GM12875 (cell line): Measurements from ENCODE around the gene GIGYF2.

Experiments
- H3K4me3 ChIP-seq: one replicate; pipeline ENCODE4 v1.5.1; 2011; ENCODE audit warnings: low read depth, low read length, control low read depth
- CTCF ChIP-seq: IDR thresholded peaks from 2 replicates; pipeline ENCODE4 v1.5.1; 2011; ENCODE audit warnings: low read depth, mild to moderate bottlenecking, control low read depth, inconsistent platforms, low read length, moderate library complexity, borderline replicate concordance; ENCODE audit not compliant: insufficient read depth

GIGYF2 gene

GRCh38 chr2:232772531-232772930, 75.4 kb downstream of the GIGYF2 start:
- TF ChIP-seq CTCF, result no peak
- no peak overlapping the region for H3K4me3 ChIP-seq

DNA sequence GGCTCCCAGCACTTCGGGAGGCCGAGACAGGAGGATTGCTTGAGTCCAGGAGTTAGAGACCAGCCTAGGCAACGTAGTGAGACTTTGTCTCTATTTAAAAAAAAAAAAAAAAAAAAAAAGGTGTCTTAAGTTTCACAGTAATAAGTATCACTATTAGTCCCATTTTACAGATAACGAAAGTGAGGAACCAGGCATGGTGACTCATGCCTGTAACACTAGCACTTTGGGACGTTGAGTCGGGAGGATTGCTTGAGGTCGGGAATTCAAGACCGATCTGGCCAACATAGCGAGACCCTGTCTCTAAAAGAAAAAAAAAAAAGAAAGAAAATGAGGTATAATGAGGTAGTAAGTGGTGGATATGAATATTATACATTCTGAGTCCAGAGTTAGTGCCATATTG, 76.7 kb downstream of the GIGYF2 start:
- TF ChIP-seq CTCF, result no peak

DNA sequence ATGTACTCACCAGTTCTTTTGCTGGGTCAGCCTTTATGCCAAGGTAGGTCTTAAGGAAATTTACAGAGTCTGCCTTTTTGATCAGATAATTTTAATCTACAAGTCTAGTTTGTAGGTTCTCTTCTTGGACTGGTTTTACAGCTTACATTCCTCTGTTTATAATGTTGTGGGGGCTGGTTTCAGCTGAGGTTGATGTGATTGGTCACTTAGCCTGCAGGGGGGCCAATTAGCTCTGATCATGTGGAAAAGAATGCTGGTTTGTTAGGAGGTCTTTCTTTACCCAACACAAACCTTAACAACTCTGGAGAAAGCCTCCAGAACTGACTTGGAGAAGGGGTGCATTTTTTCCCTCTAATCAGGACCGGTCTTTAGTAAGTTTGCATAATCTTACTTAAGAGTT, 79.3 kb downstream of the GIGYF2 start, which contains the start of gene KCNJ13:
KCNJ13 (minus strand) TSS at position 131 of the 400 bp plus-strand sequence. CDS start 5,203 bp downstream, outside the sequence.
- TF ChIP-seq CTCF, result no peak
- no peak within 1 kb of the TSS for H3K4me3 ChIP-seq

More for the DNA sequence above, 76.7 kb downstream of the GIGYF2 start:
- H3K4me3 ChIP-seq, result no peak overlapping the region

DNA sequence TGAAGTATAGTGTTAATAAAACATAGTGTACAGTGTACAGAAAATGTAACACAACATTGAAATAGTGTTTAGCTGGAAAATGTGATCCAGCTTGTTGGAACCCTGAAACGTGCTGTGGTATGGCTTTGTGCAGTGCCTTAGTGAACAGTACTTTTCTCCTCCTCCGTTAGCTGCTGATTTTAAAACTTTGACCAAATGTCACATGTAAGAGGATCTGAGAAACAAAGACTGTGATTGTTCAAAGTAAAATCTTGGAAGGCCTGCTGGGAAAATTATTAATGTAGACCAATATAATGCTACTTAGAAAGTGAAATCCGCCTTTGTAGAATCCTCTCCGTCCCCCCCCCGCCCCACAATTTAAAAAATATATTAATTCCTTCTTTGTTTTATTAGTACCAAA, 80.1 kb downstream of the GIGYF2 start:
- no peak for TF ChIP-seq CTCF
- no peak overlapping the region for H3K4me3 ChIP-seq

- H3K4me3 ChIP-seq, result no peak overlapping the region
- TF ChIP-seq CTCF, result no peak
Measured at GRCh38 chr2:232779465-232779864, 82.3 kb downstream of the GIGYF2 start.

GRCh38 chr2:232779934-232780333, 82.8 kb downstream of the GIGYF2 start:
- H3K4me3 ChIP-seq, result no peak overlapping the region
- no peak for TF ChIP-seq CTCF

- no peak overlapping the region for H3K4me3 ChIP-seq
- no peak for TF ChIP-seq CTCF
Measured at GRCh38 chr2:232781765-232782164, 84.6 kb downstream of the GIGYF2 start.
